Smooth muscle cell (in vitro differentiated cells): ENCODE data around the gene PGC. TPM values are rescaled to one million over a fixed set of nuclear protein-coding genes. Genes with fewer than 3 reads are reported as not detected.

Experiments
- DNase-seq: peaks from one replicate; lab custom pipeline; 2025; ENCODE audit not compliant: unreplicated experiment; lab: John Stamatoyannopoulos, UW
- H2AFZ ChIP-seq: fragments of 200-600 bp; sonication (generic); 2 replicates; pipeline ENCODE4 v1.6.0; 2016; ENCODE audit warnings: antibody characterized with exemption, low read depth, mild to moderate bottlenecking
- H3F3A ChIP-seq: fragments of 200-600 bp; sonication (generic); 2 replicates; pipeline ENCODE4 v1.6.0; 2017; ENCODE audit warnings: antibody characterized with exemption, low read depth
- H3K27ac ChIP-seq: fragments of 200-600 bp; sonication (generic); 2 replicates; pipeline ENCODE4 v1.5.1; 2016; ENCODE audit warnings: low read depth, mild to moderate bottlenecking
- H3K27me3 ChIP-seq: fragments of 200-600 bp; sonication (generic); 2 replicates; pipeline ENCODE4 v1.6.1; 2016; ENCODE audit warnings: low read depth, mild to moderate bottlenecking
- H3K36me3 ChIP-seq: fragments of 200-600 bp; sonication (generic); 2 replicates; pipeline ENCODE4 v1.5.1; 2016; ENCODE audit warnings: low read depth
- H3K4me1 ChIP-seq: fragments of 200-600 bp; sonication (generic); 2 replicates; pipeline ENCODE4 v1.5.1; 2016; ENCODE audit warnings: low read depth
- H3K4me2 ChIP-seq: fragments of 200-600 bp; sonication (generic); 2 replicates; pipeline ENCODE4 v1.6.0; 2016; ENCODE audit warnings: mild to moderate bottlenecking
- H3K4me3 ChIP-seq: fragments of 200-600 bp; sonication (generic); 2 replicates; pipeline ENCODE4 v1.5.1; 2016; ENCODE audit warnings: mild to moderate bottlenecking
- H3K79me2 ChIP-seq: fragments of 200-600 bp; sonication (generic); 2 replicates; pipeline ENCODE4 v1.6.0; 2016; ENCODE audit warnings: low read depth, mild to moderate bottlenecking
- H3K9ac ChIP-seq: fragments of 200-600 bp; sonication (generic); 2 replicates; pipeline ENCODE4 v1.6.0; 2016; ENCODE audit warnings: low read depth
- H3K9me3 ChIP-seq: fragments of 200-600 bp; sonication (generic); replicated peaks from 2 replicates; pipeline ENCODE4 v1.5.1; 2016; ENCODE audit warnings: low read depth
- H4K20me1 ChIP-seq: fragments of 200-600 bp; sonication (generic); 2 replicates; pipeline ENCODE4 v1.6.0; 2016; ENCODE audit warnings: low read depth
- WGBS: methylation state at CpG from one replicate; pipeline ENCODE4 v1.1.7; 2016; ENCODE audit warnings: low lambda C conversion rate; 5-methylcytosine and 5-hydroxymethylcytosine counted together
- polyA plus RNA-seq: library from polyadenylated mRNA; unstranded; fragments of >200 nt; fragmentation: Nextera tagmentation; extraction: Ambion mirVana; gene quantifications from 2 replicates; pipeline ENCODE4 v1.2.1, GENCODE V29; 2016
- total RNA-seq: library from RNA; depleted of rRNA; stranded (reverse); fragments of >200 nt; gene quantifications from 2 replicates; pipeline ENCODE4 v1.2.3, GENCODE V29; 2014
- TF ChIP-seq, protein P1 (sequence below): fragments of 200-600 bp; sonication (generic); IDR thresholded peaks from 2 replicates; pipeline ENCODE4 v1.5.1; 2017; ENCODE audit warnings: borderline replicate concordance, mild to moderate bottlenecking, antibody characterized with exemption; ENCODE audit not compliant: insufficient read depth, poor library complexity, severe bottlenecking

Gene PGC
- total and polyA plus RNA-seq, 2 experiments from 2014 or later, result not detected

DNA sequence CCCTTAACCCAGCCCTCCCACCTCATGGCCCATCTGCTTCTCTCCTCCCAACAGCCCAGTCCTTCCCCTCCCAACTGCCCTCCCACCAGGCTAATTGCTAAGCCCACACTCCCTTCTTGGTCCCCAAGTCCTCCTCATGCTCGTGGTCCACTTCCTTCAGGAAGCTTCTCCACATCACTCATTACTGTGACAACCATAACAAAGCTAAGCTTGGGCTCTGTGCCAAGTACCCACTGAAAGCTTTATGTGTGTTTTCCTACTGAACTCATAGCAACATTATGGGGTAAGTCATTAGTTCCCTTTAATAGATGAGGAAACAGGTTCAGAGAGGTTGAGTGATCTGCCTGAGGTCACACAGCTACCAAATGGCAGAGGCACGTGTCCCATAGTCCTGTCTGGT is 16.3 kb upstream of the PGC start:
- no peak overlapping the region for H3K4me3 ChIP-seq
- no peaks in the 10 kb centered on the region for H3K9me3 ChIP-seq
- H3K9ac ChIP-seq, result no peak overlapping the region
- H3K79me2 ChIP-seq, result no peaks in the 10 kb centered on the region
- H3F3A ChIP-seq, result no peaks in the 10 kb centered on the region
- H3K4me1 ChIP-seq, result no peaks in the 10 kb centered on the region
- WGBS, result 58% methylated on average over 2 of the region's 2 CpGs
- H3K4me2 ChIP-seq, result no peak overlapping the region
- H3K27me3 ChIP-seq, result peaks cover 5% of the 10 kb centered on the region
- no peaks in the 10 kb centered on the region for H4K20me1 ChIP-seq
- no peak overlapping the region for H3K27ac ChIP-seq
- TF ChIP-seq, protein P1, sequence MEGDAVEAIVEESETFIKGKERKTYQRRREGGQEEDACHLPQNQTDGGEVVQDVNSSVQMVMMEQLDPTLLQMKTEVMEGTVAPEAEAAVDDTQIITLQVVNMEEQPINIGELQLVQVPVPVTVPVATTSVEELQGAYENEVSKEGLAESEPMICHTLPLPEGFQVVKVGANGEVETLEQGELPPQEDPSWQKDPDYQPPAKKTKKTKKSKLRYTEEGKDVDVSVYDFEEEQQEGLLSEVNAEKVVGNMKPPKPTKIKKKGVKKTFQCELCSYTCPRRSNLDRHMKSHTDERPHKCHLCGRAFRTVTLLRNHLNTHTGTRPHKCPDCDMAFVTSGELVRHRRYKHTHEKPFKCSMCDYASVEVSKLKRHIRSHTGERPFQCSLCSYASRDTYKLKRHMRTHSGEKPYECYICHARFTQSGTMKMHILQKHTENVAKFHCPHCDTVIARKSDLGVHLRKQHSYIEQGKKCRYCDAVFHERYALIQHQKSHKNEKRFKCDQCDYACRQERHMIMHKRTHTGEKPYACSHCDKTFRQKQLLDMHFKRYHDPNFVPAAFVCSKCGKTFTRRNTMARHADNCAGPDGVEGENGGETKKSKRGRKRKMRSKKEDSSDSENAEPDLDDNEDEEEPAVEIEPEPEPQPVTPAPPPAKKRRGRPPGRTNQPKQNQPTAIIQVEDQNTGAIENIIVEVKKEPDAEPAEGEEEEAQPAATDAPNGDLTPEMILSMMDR, result no peak
- DNase-seq, result no peak
- no peaks in the 10 kb centered on the region for H3K36me3 ChIP-seq
- H2AFZ ChIP-seq, result no peak overlapping the region

GRCh38 chr6:41759905-41760579 is 12.8 kb upstream of the PGC start:
- Histone ChIP-seq H3K79me2 (no peaks in the 10 kb centered on the region), H3K36me3 (no peaks in the 10 kb centered on the region), H3K9ac (no peak overlapping the region), H3F3A (no peaks in the 10 kb centered on the region), H3K9me3 (no peaks in the 10 kb centered on the region), H3K27me3 (peaks cover 2% of the 10 kb centered on the region), H4K20me1 (no peaks in the 10 kb centered on the region), H2AFZ (no peak overlapping the region), H3K4me3 (no peak overlapping the region), H3K4me1 (no peaks in the 10 kb centered on the region), H3K27ac (no peak overlapping the region), H3K4me2 (no peak overlapping the region)
- WGBS, result 87% methylated on average over 2 of the region's 2 CpGs
- TF ChIP-seq, protein P1, result no peak
- no peak for DNase-seq

DNA sequence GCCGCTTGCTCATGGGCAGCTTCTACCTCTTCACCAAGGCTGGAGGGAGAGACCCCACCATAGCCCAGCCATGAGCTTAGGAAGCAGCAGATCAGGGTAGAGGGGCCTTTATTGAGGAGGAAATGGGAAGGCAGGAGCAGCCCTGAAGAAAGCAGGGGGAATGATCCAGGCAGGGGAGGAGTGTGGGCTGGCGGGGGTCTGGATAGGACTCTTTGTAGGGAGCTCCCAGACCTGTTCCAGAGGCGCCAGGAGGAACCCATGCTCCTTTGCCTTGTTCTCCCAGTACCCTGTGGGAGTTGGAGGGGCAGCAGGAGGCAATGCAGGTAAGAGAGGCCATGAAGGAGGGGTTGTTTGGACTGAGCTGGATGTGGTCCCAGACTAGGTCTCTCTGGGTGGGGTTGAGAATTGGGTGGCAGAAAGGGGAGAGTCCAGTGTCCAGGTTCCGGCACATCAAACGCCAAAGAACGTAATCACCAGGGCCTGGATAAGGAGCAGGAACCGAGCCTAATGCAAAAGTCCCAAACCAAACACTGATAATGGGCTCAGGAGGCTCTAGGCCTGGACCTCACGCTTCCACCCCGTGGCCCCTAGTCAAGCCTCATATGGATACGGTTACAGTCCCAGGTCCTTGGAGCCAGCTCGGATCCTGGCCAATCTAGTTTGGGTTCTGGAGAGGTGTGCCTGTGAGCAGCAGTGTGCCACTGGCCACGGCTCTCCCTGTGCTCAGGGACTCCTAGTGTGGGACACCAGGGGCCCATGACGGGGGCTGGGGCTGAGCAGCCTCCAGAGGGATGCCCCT is 12.1 kb upstream of the PGC start:
- TF ChIP-seq, protein P1, result no peak

GRCh38 chr6:41758641-41759035 is 11.4 kb upstream of the PGC start:
- no peak overlapping the region for H3K27ac ChIP-seq
- H3K4me2 ChIP-seq, result no peak overlapping the region
- H3K27me3 ChIP-seq, result peaks cover 8% of the 10 kb centered on the region
- no peaks in the 10 kb centered on the region for H3K4me1 ChIP-seq
- H2AFZ ChIP-seq, result no peak overlapping the region
- H3K9ac ChIP-seq, result no peak overlapping the region
- H3K9me3 ChIP-seq, result no peaks in the 10 kb centered on the region
- TF ChIP-seq, protein P1, result no peak
- H3K79me2 ChIP-seq, result no peaks in the 10 kb centered on the region
- H3K4me3 ChIP-seq, result no peak overlapping the region
- H4K20me1 ChIP-seq, result no peaks in the 10 kb centered on the region
- no peak for DNase-seq
- no peaks in the 10 kb centered on the region for H3K36me3 ChIP-seq
- 94% methylated on average over 6 of the region's 6 CpGs for WGBS
- H3F3A ChIP-seq, result no peaks in the 10 kb centered on the region

More for the DNA sequence above, 12.1 kb upstream of the PGC start:
- H3K27ac ChIP-seq, result no peak overlapping the region
- no peak overlapping the region for H2AFZ ChIP-seq
- H3F3A ChIP-seq, result no peaks in the 10 kb centered on the region
- no peaks in the 10 kb centered on the region for H3K79me2 ChIP-seq
- WGBS, result 91% methylated on average over 13 of the region's 13 CpGs
- H3K4me1 ChIP-seq, result no peaks in the 10 kb centered on the region
- no peaks in the 10 kb centered on the region for H4K20me1 ChIP-seq
- H3K9me3 ChIP-seq, result no peaks in the 10 kb centered on the region
- no peak overlapping the region for H3K9ac ChIP-seq
- H3K4me2 ChIP-seq, result no peak overlapping the region
- H3K4me3 ChIP-seq, result no peak overlapping the region
- peaks cover 2% of the 10 kb centered on the region for H3K27me3 ChIP-seq
- no peak for DNase-seq
- H3K36me3 ChIP-seq, result no peaks in the 10 kb centered on the region
